Natural killer cell treated with Interleukin-12 subunit alpha and Interleukin-12 subunit beta and Interleukin-15 and Interleukin-18, amount 100 ng/mL, for 72 hours (primary cell): ENCODE results near the gene SPATA31D1. TPM values are rescaled to one million over a fixed set of nuclear protein-coding genes. Genes with fewer than 3 reads are reported as not detected.

Experiments
- ATAC-seq, 2 donors: fragments of 150-1000 bp; cut with Tn5 transposase in 1 of 2; sonication (Bioruptor Pico), chemical (Tn5 transposase) in 1 of 2; 2 replicates each; pipeline ENCODE4 v1.10.0; 2021
- DNase-seq: peaks from one replicate; pipeline ENCODE4 v3.0.0; 2022; ENCODE audit warnings: low spot score
- H3K27ac Mint-ChIP-seq, 2 donors: 1 replicate in 1 of 2; 2 replicates in 1 of 2; pipeline ENCODE4 v1.8.0; 2022; ENCODE audit warnings: mixed read lengths in 2 of 2, mild to moderate bottlenecking in 1 of 2, moderate library complexity in 1 of 2
- H3K27me3 Mint-ChIP-seq, 2 donors: 1 replicate in 1 of 2; 2 replicates in 1 of 2; pipeline ENCODE4 v1.8.0; 2022; ENCODE audit warnings: mixed read lengths in 2 of 2
- H3K36me3 Mint-ChIP-seq: one replicate; pipeline ENCODE4 v1.8.0; 2022; ENCODE audit warnings: mixed read lengths
- H3K4me1 Mint-ChIP-seq, 2 donors: 1 replicate in 1 of 2; 2 replicates in 1 of 2; pipeline ENCODE4 v1.8.0; 2022; ENCODE audit warnings: low read depth in 2 of 2, mixed read lengths in 2 of 2, mild to moderate bottlenecking in 1 of 2
- H3K4me3 Mint-ChIP-seq: one replicate; pipeline ENCODE4 v1.8.0; 2022; ENCODE audit warnings: mixed read lengths
- H3K9me3 Mint-ChIP-seq: 2 replicates; pipeline ENCODE4 v1.8.0; 2022; ENCODE audit warnings: mixed read lengths
- total RNA-seq, 2 donors: library from RNA; stranded (reverse); gene quantifications; one replicate each; pipeline ENCODE4 v1.2.3, GENCODE V29; 2022

The SPATA31D1 gene
- total RNA-seq, 2 donors from 2014 or later = not detected

GRCh38 chr9:81984928-81985327, 3.6 kb upstream of the SPATA31D1 start:
- Mint-ChIP-seq H3K4me3 (no peak overlapping the region), H3K36me3 (no peaks in the 10 kb centered on the region)

DNA sequence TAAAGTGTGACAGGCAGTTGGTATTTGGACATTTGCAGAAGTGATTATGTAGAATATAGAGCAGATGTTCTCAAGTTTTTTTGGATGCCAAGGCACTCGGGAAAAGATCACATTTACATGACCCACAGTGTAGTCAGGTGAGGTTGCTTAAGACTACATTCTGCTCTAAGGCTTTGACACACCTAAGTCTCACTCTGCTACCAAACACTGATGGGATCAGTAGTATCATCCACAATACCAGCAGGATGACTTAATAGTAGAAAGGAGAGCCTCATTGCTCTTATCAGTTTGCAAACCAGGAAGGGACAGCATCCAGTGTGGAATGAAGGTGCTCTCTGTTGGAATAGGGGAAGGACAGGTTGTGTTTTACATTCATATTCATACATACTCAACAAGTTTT, 2.5 kb upstream of the SPATA31D1 start:
- no peak for ATAC-seq
- Mint-ChIP-seq H3K9me3 (no peaks in the 10 kb centered on the region), H3K4me3 (no peak overlapping the region), H3K4me1 (no peaks in the 10 kb centered on the region), H3K27ac (no peak overlapping the region), H3K27me3 (peaks cover 0 to 2% of the 10 kb centered on the region in 2 donors), H3K36me3 (no peaks in the 10 kb centered on the region)
- DNase-seq = no peak

More at GRCh38 chr9:81984928-81985327, 3.6 kb upstream of the SPATA31D1 start:
- Mint-ChIP-seq H3K27me3 (peaks cover 0 to 8% of the 10 kb centered on the region in 2 donors), H3K9me3 (no peaks in the 10 kb centered on the region), H3K4me1 (no peaks in the 10 kb centered on the region), H3K27ac (no peak overlapping the region)
- ATAC-seq (no peak), DNase-seq (no peak)

- DNase-seq (no peak), ATAC-seq (no peak)
- Mint-ChIP-seq H3K4me3 (no peak overlapping the region), H3K27ac (no peak overlapping the region), H3K9me3 (peaks cover 4% of the 10 kb centered on the region), H3K4me1 (no peaks in the 10 kb centered on the region), H3K36me3 (no peaks in the 10 kb centered on the region), H3K27me3 (peaks cover 0 to 2% of the 10 kb centered on the region in 2 donors)
Measured at GRCh38 chr9:81989700-81990099, 1.1 kb downstream of the SPATA31D1 start.

- no peaks in the 10 kb centered on the region for H3K36me3 Mint-ChIP-seq
- H3K27ac Mint-ChIP-seq = no peak overlapping the region
- no peak for ATAC-seq
- H3K9me3 Mint-ChIP-seq = peaks cover 9% of the 10 kb centered on the region
- DNase-seq = no peak
- H3K4me1 Mint-ChIP-seq = no peaks in the 10 kb centered on the region
- H3K27me3 Mint-ChIP-seq = peaks cover 0 to 2% of the 10 kb centered on the region in 2 donors
- H3K4me3 Mint-ChIP-seq = no peak overlapping the region
Measured at GRCh38 chr9:81993656-81994055, 5.1 kb downstream of the SPATA31D1 start.

DNA sequence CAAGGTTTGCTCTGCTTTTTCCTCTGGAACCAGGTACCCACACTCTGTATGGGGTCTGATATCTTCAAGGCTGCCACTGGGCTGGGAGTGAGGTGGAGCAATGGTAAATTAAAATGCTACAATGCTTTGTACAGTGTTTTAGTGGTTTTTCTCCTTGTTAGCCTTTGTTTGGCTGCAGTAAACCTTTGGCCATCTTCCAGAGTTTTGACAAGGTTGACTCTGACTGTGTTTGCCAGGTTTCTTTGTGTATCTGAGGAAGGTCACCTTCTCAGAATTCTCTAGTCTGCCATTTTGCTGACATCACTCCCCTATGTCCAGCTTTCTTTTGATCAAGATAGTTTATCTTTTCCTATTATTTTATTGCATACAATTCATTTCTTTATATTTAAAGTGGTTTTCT, 11.2 kb downstream of the SPATA31D1 start:
- H3K27me3 Mint-ChIP-seq = peaks cover 0 to 2% of the 10 kb centered on the region in 2 donors
- no peaks in the 10 kb centered on the region for H3K36me3 Mint-ChIP-seq

DNA sequence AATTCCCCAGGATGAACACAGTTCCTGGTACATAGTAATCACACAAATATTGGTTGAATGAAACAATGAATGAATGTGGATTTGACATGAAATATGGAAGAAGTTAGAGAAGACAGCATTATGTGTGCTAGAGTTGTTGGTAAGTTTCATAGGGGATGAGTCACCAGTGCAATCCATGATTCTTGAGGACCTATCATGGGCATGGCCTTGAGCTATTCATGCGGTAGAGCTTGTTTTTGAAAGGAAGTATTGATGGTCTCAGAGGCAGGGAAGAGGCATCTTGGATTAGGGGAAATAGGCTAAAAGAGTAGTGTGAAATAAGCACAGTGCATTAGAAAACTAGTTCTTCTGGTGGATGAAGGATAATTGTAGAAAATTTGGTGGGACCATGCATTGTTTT, 22.1 kb downstream of the SPATA31D1 start:
- H3K27ac Mint-ChIP-seq = no peak overlapping the region
- DNase-seq (no peak), ATAC-seq (no peak)
- no peaks in the 10 kb centered on the region for H3K4me1 Mint-ChIP-seq
- H3K4me3 Mint-ChIP-seq = no peak overlapping the region
- no peaks in the 10 kb centered on the region for H3K36me3 Mint-ChIP-seq
- H3K9me3 Mint-ChIP-seq = peaks cover 8% of the 10 kb centered on the region
- peaks cover 0 to 2% of the 10 kb centered on the region in 2 donors for H3K27me3 Mint-ChIP-seq

More for the DNA sequence above, 11.2 kb downstream of the SPATA31D1 start:
- DNase-seq = no peak
- no peak overlapping the region for H3K4me3 Mint-ChIP-seq
- no peak overlapping the region for H3K27ac Mint-ChIP-seq
- peaks cover 4% of the 10 kb centered on the region for H3K9me3 Mint-ChIP-seq
- no peak for ATAC-seq
- H3K4me1 Mint-ChIP-seq = no peaks in the 10 kb centered on the region

GRCh38 chr9:82011133-82011532, 22.6 kb downstream of the SPATA31D1 start:
- Mint-ChIP-seq H3K27ac (no peak overlapping the region), H3K36me3 (no peaks in the 10 kb centered on the region), H3K4me1 (no peaks in the 10 kb centered on the region), H3K27me3 (peaks cover 0 to 2% of the 10 kb centered on the region in 2 donors), H3K9me3 (peaks cover 8% of the 10 kb centered on the region), H3K4me3 (no peak overlapping the region)
- ATAC-seq (no peak), DNase-seq (no peak)

GRCh38 chr9:82012276-82012675, 23.7 kb downstream of the SPATA31D1 start:
- H3K36me3 Mint-ChIP-seq = no peaks in the 10 kb centered on the region
- no peak overlapping the region for H3K4me3 Mint-ChIP-seq
- no peaks in the 10 kb centered on the region for H3K27me3 Mint-ChIP-seq
- no peaks in the 10 kb centered on the region for H3K4me1 Mint-ChIP-seq
- DNase-seq = no peak
- no peak overlapping the region for H3K27ac Mint-ChIP-seq
- ATAC-seq = no peak
- H3K9me3 Mint-ChIP-seq = peaks cover 8% of the 10 kb centered on the region

GRCh38 chr9:82020331-82020730, 31.8 kb downstream of the SPATA31D1 start:
- no peak for ATAC-seq
- Mint-ChIP-seq H3K4me1 (no peaks in the 10 kb centered on the region), H3K27ac (no peak overlapping the region), H3K27me3 (no peaks in the 10 kb centered on the region), H3K4me3 (no peak overlapping the region), H3K9me3 (peaks cover 8% of the 10 kb centered on the region), H3K36me3 (peaks cover 9% of the 10 kb centered on the region)
- DNase-seq = no peak

DNA sequence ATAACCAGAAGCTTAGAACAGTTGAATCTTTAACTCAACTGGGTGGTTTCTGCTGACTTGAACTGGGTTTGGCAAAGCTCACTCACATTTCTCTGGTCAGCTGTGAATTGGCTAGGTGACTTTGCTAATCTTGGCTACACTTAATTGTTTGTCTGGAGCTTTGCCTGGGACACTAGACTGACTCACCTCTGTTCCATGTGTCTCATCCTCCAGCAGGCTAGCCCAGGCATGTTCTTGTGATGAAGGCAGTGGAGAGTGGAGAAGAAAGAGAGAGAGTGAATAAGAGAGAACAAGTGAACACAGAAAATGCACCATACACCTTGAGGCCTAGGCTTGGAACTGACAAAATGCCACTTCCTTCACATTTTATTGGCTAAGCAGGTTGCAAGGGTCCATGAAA, 32.6 kb downstream of the SPATA31D1 start:
- DNase-seq (no peak), ATAC-seq (no peak)
- Mint-ChIP-seq H3K4me1 (no peaks in the 10 kb centered on the region), H3K36me3 (peaks cover 9% of the 10 kb centered on the region), H3K27me3 (no peaks in the 10 kb centered on the region), H3K4me3 (no peak overlapping the region), H3K27ac (no peak overlapping the region), H3K9me3 (peaks cover 7% of the 10 kb centered on the region)

- peaks cover 9% of the 10 kb centered on the region for H3K36me3 Mint-ChIP-seq
Measured at GRCh38 chr9:82022121-82022520, 33.5 kb downstream of the SPATA31D1 start.

DNA sequence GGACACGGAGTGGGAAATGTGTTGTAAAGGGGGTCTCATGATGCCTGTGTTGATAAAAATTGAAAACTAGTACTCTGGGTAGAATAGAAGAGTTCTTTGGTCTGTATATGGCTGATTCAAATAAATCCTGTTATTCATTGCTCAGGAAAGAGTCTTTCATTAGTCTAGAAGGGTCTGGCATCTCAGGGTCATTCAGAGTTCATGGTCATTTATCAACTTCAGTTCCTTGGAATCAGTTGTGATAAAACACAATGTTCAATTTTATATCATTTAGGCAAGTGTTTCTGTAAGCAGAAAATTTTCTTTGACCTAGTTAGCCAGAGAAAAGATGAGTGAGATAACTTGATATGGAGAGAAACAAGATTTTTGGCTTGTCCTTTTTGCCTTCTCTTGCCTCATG, 36.3 kb downstream of the SPATA31D1 start:
- no peak for ATAC-seq
- DNase-seq = no peak

More at GRCh38 chr9:82022121-82022520, 33.5 kb downstream of the SPATA31D1 start:
- H3K27ac Mint-ChIP-seq = no peak overlapping the region
- H3K27me3 Mint-ChIP-seq = no peaks in the 10 kb centered on the region
- DNase-seq = no peak
- no peak for ATAC-seq
- no peaks in the 10 kb centered on the region for H3K4me1 Mint-ChIP-seq
- H3K9me3 Mint-ChIP-seq = peaks cover 7% of the 10 kb centered on the region
- H3K4me3 Mint-ChIP-seq = no peak overlapping the region

DNA sequence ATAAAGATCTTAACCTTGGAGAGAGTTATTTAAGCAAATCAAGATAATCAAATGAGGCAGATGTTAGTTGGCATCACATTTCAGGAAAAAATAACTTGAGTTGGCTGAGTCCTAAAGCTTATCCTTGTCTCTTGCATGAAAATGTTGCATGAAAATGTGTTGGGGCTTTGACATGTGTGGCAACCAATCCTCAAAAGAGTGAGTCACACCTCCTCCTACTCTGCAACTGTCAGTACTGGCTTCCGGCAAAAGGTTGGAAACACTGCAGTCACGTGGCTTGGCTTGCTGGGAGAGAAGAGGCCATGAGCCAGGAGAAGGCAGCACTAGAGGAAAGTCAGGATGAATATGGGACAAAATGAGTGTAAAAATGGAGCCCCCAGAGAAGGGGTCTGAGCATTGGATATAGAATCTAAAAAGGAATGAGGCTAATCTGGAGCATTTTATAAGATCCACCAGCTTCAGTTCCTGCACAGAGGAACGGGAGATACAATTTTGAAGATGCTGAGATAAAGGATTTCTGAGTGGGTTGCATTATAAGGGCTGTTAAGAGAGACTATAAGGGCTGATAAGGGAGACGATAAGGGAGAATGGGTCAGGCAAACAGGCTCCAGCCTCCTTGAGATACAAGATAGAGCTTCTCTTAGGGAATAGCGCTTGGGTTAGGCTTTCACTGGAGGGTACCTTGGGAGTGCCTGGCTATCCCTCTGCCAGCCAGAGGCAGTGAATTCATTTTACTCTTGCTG, 43.1 kb downstream of the SPATA31D1 start:
- ATAC-seq (no peak), DNase-seq (no peak)
- H3K9me3 Mint-ChIP-seq = peaks cover 3% of the 10 kb centered on the region
- H3K27ac Mint-ChIP-seq = no peak overlapping the region
- no peak overlapping the region for H3K4me3 Mint-ChIP-seq
- peaks cover 5% of the 10 kb centered on the region for H3K36me3 Mint-ChIP-seq
- H3K27me3 Mint-ChIP-seq = peaks cover 0 to 4% of the 10 kb centered on the region in 2 donors
- H3K4me1 Mint-ChIP-seq = no peaks in the 10 kb centered on the region

More for the DNA sequence above, 36.3 kb downstream of the SPATA31D1 start:
- H3K4me3 Mint-ChIP-seq = no peak overlapping the region
- no peaks in the 10 kb centered on the region for H3K4me1 Mint-ChIP-seq
- H3K9me3 Mint-ChIP-seq = peaks cover 7% of the 10 kb centered on the region
- peaks cover 5% of the 10 kb centered on the region for H3K36me3 Mint-ChIP-seq
- no peak overlapping the region for H3K27ac Mint-ChIP-seq
- H3K27me3 Mint-ChIP-seq = no peaks in the 10 kb centered on the region

- no peaks in the 10 kb centered on the region for H3K9me3 Mint-ChIP-seq
- no peak for ATAC-seq
- no peak overlapping the region for H3K4me3 Mint-ChIP-seq
- H3K36me3 Mint-ChIP-seq = no peaks in the 10 kb centered on the region
- no peak for DNase-seq
- H3K27ac Mint-ChIP-seq = no peak overlapping the region
- H3K27me3 Mint-ChIP-seq = peaks cover 0 to 4% of the 10 kb centered on the region in 2 donors
- no peaks in the 10 kb centered on the region for H3K4me1 Mint-ChIP-seq
Measured at GRCh38 chr9:82034956-82035731, 46.6 kb downstream of the SPATA31D1 start.
